ENCODE results near the gene C10orf90.

C10orf90 gene

DNA sequence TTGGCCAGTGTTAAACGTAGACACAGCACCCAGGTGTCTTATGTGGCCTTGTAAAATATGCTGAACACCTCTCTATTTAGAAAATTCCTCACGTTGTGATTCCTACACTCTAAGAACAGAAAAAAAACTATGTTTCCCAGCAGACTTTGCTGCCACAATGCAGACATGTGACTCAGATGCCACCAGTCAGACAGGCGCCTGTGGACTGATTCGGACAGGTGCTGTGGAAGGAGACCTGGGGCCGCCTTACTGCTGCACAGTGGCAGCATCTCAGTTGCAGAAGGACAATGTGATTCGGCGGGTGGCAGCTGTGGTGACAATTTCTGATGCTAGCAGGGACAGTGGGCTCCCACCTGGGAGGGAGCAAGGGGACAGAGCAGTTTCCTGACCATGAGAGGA, 88.8 kb downstream of the C10orf90 start:
- no peak for DNase-seq

DNA sequence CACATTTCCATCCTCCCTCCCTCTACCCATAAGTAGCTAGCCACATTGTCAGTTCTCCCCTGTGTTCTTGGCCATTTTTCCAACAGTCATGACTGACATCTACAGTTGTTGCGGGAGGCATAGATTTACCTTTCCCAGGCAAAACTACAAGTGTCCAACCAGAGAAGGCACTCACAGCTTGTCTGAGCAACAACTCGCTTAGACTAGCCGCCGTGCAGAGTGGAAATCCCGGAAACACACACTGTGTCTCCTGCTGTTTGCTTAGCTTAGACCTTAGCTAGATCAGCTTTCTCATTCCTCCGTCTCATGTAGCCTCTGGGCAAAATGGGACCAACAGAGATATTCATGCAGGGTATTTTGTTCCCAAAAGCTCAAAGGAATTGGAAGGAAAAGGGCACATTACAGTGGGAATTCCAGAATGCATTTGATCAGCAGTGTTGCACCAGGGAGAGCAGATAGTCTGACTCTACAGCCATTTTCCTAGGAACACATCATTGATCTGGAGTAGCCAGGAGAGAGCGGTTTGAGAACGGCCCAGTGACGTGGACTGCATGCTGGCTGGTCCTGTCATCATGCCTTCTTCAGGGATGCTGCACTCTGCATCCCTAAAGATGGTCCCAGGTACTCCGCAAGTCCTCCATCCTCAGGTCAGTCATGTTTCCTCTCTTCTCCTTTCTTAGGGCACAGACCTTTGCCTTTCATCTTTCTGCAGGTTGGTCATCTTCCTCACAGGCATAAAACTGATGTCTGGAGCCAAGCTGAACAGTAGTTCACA, 89.4 kb downstream of the C10orf90 start:
- DNase-seq: no peak

DNA sequence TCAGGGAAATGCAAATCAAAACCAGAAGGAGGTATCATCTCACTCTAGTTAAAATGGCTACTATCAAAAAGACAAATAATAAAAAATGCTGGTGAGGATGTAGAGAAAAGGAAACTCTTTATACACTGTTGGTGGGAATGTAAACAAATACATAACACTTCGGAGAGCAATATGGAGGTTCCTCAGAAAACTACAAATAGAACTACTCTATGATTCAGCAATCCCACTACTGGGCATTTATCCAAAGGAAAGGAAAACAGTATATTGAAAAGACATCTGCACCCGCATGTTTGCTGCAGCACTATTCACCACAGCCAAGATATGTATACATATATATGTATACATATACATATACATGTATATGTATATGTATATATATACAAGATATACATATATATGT, 94.2 kb downstream of the C10orf90 start:
- DNase-seq: peak; percentile 86

DNA sequence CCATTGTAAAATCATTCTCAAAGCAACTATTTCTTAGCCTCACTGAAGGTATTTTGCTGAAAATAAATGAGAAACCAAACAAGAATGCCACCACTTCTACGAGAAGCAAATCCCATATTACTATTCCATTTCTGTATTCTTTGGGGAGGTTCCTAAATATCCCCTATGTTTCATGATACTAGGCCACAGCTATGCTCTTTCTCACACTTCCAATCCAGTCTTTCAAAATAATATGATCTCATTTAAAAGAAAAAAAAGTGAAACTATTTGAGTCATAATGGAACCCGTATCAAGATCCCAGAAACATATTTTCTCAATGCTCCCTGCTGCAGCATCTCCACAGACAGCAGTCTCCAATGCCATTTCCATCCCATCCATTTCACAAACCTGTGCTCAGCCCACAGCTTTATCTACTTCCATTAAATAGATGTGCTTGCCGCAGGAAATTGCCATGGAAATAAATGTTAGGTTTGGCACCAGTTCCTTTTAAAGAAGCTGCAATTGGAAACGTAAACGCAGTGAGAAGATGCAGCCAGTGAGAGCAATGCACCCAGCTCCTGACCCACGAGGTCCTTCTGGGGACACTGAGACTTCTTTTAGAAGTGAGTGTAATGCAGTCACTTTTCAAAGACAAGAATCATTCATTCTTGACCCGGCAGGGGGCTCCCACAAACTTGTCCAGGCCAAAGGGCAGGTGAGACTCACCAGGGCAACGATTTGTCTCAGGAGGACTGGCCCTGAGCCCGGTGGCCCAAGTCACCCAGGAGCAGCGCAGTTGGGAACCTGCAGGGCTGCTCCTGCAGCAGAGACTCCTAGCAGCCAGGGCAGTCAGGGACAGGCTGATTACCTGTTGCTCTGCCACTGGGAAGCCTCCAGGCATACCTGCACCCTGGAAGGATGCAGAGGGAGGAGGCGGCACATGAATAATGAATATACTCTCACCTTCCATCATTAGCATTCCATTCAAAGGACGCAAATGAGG, 99.6 kb downstream of the C10orf90 start:
- DNase-seq: peak; percentile 87

DNA sequence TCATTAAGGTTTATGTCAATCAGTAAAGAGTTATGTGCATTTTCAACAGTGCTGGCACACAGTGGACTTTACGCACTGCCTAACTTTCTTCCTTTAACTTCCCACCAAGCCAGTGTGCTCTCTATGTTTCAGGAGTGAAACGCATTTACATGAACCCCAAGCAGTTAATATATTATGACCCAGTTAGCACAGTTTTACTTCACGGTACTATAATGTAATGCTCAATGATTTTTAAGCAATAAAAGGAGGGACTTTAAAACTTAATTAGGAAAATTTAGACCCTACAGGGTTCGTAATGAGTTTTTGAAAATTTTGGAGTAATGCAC, 100.3 kb downstream of the C10orf90 start:
- DNase-seq: no peak

DNA sequence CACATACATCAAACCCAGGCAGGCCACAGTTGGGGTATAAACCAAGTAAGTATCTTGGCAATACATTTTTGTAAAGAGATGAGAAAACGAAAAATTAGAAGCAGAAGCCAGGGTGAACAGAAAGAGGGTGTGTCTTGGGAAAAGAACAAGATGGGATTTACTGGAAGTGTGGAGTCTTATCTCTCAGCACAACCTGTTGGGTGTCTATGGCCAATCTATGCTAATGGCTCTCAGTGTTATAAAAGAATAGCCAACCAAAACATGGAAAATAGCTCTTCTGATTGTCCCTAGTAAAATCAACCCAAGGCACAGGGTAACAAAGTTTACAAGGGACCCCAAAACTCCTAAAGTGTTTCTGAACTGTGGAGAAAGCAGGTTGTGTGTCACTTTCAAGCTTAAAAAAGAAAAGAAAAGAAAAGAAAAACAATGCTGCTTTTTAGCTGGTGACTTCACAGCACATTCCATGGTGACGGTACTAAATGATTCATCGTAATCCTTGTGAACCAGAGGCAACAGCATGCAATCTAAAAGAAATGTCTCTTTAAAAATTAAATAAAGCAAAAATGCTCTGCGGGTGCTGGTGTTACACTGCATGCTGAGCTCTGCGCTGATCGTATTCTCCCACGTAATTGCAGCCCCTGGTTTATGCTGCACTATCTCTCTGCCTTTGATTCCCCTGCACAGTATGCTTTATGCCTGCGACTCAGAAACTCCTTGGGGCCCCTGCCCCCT, 100.8 kb downstream of the C10orf90 start:
- peak; percentile 95 for DNase-seq

DNA sequence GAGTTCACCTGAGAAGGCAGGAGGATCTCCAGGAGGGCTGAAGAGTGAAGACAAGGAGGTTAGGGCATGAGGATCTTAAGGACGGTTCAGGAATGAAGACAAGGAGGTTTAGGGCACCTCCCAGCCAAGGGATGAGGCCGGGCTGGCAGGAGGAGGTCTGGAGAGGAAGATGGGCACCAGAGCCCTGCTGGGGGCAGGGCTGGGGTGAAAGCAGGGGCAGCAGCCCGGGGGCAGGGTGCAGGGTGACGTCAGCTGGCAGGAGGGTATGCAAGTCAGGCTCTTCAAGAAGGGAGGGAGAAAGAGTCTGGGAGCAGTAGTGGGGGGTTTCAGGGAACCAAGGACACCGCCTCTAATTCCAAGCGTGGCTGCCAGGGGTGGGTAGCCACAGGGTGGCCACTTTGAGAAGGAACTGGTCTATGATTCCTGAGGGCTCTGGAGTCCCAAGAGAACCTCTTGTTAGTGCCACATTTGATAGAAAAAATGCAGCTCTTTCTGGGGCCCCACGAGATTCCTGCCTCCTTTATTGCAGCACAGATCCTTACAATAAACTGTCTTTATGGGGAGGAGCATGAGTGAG, 101.6 kb downstream of the C10orf90 start:
- DNase-seq: peak; percentile 66

DNA sequence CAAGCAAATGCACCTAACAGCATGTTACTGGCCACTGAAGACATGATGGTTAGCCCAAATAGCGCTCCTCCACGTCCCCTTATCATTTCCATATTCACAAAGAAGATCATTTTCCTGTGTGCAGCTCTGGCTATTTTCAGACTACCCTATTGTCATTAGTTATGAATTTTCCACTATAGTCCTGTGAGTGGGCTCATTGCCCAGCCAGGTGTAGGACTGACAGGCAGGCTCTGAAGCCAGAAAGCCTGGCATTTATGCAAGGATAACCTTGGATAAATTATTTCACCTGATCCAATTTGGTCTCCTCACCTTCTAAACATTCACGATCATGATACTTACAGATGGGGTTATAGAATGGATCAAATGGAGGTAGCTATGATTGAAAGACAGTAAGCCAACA, 104.6 kb downstream of the C10orf90 start:
- no peak for DNase-seq

DNA sequence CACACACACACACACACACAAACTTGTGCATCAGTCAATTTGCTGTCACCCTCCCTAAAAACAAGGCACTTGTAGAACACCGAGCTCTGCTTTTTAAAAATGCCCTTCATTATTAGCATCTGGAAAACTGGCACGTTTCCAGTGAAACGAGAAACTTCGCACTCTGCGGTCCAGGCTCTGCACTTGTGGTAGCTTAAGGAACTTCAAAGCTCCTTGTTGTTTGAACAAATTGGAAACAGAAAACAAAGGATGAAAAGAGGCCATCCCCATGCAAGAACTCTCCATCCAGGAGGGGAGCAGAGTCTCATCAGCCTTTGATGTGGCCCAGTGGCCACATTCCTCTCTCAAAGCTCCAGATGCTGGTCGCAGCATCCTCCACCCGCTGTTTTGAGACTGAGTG, 105.1 kb downstream of the C10orf90 start:
- DNase-seq: no peak

DNA sequence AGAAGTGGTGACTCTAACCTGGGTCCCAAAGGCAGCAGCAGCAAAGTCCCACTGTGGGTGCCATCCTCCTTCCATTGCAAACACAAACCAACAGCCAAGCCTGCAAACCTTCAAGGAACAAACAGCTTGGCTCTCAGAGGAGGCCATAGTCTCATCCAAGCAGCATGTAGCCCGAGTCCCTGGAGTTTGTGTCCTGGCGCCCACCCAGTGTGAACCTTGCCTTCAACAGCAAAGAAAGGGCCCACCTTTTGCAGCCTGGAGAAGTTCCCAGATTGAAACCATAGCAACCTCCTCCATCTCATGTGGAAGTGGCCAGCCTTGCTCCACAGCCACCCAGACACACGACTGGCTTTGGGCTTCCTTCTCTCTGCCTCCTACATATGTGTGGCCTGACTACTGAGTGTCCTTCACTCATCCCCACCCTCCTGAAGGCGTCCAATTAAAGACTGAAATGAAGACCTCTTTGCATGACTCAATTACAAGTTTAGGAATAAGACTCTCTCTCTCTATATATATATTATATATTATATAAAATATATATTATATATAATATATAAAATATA, 106.1 kb downstream of the C10orf90 start:
- DNase-seq: no peak

DNA sequence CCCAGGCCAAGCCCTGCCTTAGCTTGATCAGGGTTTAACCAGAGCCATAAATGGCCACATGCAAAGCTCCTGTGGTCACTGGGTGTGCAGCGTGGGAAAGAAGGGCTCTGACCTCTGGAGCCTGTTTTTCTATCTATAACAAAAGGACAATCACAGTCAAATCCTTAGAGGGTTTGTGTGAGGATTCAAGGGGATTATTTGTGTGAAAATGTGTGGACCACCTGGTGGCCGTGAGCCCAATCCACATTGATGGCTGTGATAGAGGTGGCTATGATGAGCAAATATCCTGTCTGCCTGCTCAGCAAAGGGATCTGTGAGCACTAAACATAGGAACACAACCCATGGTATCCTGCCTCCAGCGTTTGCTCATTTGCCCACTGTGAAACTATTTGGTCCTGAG, 107.1 kb downstream of the C10orf90 start:
- DNase-seq: no peak

DNA sequence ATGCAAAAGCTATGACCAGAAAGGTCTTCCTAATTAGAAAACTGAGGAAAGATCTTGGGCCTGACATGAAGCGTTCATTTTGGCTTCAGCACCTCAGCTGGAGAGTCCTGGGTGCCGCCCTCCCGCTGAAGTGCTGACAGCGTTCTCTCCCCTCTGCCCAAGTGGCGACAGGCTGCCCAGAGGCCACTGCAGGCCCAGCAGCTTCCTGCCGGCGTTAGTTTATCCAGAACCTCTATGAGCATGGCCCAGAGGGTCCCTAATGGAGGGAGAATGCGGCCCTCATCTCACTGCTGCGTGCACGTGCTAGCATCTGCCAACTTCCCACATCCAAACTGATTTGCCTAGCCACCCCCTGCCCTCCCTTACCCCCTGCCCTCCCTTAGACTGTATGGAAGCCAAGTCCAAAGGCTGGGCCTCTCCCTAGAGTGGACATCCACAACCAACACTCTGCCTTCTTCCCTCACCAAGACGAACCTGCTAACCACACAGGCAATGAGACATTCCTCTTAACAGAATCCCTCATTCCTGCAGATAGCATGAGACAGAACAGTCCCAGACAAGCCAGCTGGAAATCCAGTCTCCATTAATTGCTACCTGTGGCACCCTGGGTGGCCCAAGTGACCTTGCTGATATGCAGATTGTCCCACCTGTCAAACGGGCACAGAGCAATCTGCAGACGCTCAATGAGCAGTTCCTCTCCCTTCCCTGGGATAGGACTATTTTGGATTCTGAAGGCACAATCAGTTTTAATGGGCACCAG, 108.4 kb downstream of the C10orf90 start:
- DNase-seq: no peak

DNA sequence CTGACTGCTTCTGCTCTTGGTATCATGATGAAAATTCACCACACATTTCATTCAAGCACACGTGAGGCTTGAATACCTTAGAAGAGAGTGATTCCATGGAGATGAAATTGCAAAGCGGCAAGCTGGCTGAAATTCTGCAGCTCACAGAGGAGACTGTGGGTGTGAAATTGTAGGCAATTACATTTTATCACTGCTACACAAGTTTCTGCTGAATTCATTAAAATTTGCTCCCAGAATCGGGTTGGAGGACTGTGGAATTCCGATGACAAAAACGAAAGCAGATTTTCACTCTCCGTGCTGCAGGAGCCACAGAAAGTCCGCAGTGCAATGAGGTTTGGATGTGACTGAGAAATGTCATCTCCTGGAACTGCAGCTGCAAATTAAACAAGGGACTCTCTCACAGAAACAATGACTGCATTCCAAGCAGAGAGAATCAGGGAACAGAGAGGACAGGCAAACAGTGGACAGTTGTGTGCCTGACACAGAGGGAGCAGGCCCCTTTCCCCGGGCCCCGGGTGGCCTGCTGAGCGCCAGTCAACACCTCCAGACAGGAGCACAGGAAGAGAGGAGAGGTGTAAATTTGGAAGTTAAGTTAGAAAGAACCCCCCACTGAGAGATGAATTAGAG, 109.1 kb downstream of the C10orf90 start:
- DNase-seq: peak; percentile 36

DNA sequence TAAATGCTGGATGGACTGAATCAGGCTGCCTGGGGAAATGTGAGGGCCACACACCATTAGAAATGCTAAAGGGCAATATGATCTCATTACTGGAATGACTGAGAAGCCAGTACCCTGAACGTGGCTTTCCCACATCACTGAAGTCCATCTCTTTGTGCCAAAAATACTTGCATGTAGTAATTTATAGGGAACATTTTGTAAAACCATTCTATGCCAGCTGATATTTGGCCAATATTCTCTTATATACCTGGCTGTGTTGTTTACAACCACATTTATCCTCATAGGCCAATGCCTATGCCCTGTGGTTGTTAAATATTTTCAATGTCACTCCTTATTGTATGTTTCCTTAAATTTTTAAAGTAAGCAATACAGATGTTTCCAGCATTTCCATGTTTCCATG, 111.6 kb downstream of the C10orf90 start:
- no peak for DNase-seq

DNA sequence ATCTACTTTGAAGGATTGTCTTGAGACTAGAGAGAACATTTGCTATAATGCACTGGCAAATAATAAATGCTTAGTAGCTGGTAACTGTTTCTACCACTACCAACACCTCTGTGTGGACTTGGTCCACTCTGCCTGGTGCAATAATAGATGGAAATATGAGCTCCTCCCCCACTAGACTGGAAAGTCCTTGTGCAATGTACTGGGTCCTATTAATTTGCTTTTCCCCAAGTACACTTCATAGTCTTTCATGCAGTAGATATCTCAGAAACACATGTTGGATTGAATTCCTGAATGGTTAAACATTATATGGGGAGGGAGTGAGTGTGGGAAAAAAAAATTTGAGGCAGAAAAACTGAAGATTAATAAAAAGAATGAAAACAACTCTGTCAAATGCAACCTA, 119.3 kb downstream of the C10orf90 start:
- peak; percentile 30 for DNase-seq

DNA sequence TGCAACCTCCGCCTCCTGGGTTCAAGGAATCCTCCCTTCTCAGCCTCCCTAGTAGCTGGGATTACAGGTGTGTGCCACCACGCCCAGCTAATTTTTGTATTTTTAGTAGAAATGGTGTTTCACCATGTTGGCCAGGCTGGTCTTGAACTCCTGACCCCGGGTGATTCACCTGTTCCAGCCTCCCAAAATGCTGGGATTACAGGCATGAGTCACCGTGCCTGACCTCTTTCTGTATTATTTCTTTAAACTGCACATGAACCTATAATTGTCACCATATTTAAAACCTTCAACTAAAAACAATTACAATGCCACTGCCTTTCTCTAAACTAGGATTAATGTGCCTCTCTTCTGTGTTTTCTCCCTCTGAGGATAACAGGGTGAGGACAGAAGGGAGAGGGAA, 119.9 kb downstream of the C10orf90 start:
- peak; percentile 41 for DNase-seq

DNA sequence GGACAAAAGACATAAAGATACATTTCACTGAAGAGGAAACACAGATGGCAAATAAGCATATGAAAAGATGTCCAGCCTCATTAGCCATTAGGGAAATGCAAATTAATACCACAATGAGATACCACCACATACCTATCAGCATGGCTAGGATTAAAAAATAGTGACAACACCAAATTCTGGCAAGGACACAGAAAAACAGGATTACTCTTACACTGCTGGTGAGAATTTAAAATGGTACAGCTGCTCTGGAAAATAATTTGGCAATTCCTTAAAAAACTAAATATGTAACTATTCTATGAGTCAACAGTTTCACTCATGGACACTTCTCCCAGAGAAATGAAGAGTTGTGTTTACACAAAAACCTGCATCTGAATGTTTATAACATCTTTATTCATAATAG, 121.1 kb downstream of the C10orf90 start:
- peak; percentile 22 for DNase-seq

DNA sequence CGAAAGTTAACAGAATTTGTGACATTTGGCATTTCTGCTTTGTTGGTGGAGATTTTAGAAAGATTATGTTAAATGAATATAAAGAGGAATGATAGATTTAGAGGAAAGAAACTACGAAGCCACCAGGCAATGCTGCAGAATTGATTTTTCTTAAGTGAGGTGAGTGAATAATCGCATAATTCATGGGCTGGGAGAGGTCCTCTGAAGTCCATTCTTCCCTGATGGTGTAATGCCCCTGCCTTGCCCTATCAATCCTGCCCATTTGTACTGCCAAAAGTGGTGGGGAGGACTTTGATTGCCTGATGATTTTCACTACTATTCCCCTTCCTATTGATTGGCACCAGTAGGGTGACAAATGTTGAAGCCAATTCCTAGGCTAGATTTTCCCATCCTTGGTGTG, 125.9 kb downstream of the C10orf90 start:
- DNase-seq: no peak

DNA sequence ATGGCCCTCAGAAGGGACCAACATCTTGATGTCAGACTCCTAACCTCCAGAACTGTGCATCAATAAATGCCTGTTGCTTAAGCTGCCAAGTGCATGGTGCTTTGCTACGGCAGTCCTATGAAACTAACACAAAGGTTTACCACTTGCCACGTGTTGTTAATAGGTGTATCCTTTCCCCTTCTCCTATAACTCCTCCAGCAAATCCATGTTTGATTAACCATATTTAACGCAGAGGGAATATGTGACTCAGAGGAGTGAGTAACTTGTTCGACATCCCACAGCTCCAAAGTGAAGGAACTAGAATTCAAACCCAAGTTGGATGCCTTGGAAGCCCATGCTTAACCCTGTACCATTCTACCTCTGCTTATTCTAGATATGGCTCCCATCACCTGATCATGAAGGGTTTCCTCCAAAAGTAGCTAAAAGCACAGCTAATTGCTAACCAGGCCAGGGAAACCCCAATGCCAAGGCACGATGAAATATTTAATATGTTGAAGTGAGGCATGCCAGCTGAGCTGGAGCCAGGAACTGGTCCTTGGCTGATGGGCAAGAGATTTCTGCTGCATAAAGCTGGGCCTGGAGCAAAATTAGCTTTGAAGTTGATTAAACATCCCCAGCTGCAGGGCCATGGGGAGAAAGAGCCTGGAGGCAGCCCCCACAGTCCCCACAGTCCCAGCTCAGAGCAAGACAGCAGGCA, 131.9 kb downstream of the C10orf90 start:
- no peak for DNase-seq

DNA sequence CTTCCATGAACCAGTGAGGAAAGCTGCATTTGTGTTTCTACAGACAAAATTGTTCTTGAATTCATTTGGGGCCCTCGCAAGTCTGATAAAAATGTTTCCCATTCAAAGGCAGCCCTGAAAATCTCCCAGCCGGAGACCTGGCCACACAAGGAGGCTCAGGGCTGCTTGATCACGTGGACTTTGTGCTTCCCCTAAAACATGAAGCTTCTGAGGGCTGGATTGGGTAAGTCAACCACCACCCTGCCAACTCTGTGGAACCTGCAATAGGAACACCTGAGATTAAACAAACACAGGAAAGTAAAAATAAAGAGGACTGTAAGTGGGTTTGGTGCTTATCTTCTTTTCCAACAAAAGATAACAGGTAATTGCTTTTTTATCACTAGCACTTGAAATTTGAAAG, 133.8 kb downstream of the C10orf90 start:
- DNase-seq: no peak

DNA sequence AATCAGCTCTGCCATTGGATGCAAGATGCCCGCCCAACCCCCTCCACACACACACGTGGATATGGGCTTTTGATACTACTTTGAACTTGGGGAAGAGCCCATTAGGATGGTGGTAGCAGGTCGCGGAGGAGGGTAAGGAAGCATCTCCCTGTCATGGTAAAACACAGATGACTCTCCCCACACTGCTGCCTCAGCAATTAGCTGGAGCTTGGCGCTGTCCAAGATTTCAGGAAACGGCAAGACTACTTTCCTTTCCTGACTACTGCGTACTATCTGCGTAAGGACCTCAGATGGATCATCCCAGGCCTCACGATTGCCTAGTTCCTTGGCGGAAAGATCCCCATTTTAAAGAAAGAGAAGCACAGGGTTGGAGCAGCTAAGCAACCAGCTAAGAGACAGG, 134.3 kb downstream of the C10orf90 start:
- peak; percentile 45 for DNase-seq
